ENCODE data around the gene FOXRED2. TPM values are rescaled to one million over a fixed set of nuclear protein-coding genes. Genes with fewer than 3 reads are reported as not detected.

Gene FOXRED2
- total and polyA plus RNA-seq, 2 experiments from 2014 or later, result 11.5 to 38.3 TPM

DNA sequence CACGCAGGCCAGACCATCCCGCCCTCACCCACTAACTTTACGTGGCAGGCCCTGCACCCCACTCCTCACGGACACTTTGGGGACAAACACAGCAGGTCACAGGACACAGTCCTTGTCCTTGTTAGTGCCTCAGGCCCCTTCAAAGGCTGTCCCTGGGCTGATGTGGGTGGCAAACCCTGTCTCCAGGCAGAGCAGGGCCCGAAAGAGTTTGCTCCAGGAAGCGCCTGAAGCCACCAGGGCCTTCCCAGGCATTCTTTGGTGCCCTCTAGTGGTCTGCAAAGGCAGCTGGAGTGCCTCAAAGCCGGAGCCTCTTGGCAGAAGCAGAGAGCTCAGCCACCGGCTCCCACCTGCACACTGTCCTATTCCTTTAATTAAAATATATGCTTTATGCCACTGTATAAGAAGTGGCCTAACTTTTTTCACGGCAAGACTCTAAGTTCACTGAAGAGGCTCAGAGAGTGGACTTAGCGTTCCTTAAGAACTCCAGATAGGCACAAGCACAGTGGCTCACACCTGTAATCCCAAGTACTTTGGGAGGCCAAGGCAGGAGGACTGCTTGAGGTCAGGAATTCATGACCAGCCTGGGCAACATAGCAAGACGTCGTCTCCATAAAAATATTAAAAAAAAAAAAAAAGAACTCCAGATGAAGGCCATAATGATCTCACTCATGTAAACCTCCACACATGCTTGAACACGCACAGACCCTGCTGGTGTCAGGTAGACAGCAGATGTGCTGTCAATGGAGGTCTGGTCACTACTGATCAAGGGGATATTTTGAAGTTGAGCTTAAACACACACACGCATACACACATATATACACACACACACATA, 36.5 kb downstream of the FOXRED2 start:
- no peak overlapping the region for H2AFZ ChIP-seq
- H3K4me1 ChIP-seq (ENCODE audit: insufficient read depth), result no peaks in the 10 kb centered on the region
- no peaks in the 10 kb centered on the region for H3F3A ChIP-seq (replicated peaks; ENCODE audit: low read depth)
- H3K36me3 Mint-ChIP-seq (ENCODE audit: low read depth), result peaks cover 11% of the 10 kb centered on the region; the same call in 2 of the 3 replicates
- H3K27me3 Mint-ChIP-seq (ENCODE audit: insufficient read depth, low read depth, poor library complexity), result peaks cover 10% of the 10 kb centered on the region
- no peaks in the 10 kb centered on the region for H3K9me2 ChIP-seq (ENCODE audit: insufficient read depth)
- no peaks in the 10 kb centered on the region for H3K36me3 ChIP-seq (ENCODE audit: insufficient read depth)
- no peak for TF ChIP-seq POLR2AphosphoS5 (IDR thresholded peaks at IDR 0.05; ENCODE audit: low read depth)
- TF ChIP-seq, protein P1, sequence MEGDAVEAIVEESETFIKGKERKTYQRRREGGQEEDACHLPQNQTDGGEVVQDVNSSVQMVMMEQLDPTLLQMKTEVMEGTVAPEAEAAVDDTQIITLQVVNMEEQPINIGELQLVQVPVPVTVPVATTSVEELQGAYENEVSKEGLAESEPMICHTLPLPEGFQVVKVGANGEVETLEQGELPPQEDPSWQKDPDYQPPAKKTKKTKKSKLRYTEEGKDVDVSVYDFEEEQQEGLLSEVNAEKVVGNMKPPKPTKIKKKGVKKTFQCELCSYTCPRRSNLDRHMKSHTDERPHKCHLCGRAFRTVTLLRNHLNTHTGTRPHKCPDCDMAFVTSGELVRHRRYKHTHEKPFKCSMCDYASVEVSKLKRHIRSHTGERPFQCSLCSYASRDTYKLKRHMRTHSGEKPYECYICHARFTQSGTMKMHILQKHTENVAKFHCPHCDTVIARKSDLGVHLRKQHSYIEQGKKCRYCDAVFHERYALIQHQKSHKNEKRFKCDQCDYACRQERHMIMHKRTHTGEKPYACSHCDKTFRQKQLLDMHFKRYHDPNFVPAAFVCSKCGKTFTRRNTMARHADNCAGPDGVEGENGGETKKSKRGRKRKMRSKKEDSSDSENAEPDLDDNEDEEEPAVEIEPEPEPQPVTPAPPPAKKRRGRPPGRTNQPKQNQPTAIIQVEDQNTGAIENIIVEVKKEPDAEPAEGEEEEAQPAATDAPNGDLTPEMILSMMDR (conservative IDR thresholded peaks at IDR 0.05; ENCODE audit: low read depth in 2 of 2), result peak; percentile 94 to 96
- H3K4me3 ChIP-seq, result no peak overlapping the region
- H3K27ac Mint-ChIP-seq, result peak overlapping the region; percentile 44; the same call in 1 of the 2 replicates
- H4K20me1 ChIP-seq (replicated peaks; ENCODE audit: insufficient read depth), result no peaks in the 10 kb centered on the region
- no peak overlapping the region for H3K4me3 Mint-ChIP-seq
- ATAC-seq, result peak; percentile 98
- no peak overlapping the region for H3K27ac ChIP-seq (ENCODE audit: low read depth)
- peak; percentile 93 for DNase-seq (ENCODE audit: low spot score)
- no peak overlapping the region for H3K4me2 ChIP-seq
- no peaks in the 10 kb centered on the region for H3K27me3 ChIP-seq (ENCODE audit: insufficient read depth)
- H3K79me2 ChIP-seq (replicated peaks; ENCODE audit: insufficient read depth), result no peaks in the 10 kb centered on the region
- H3K9me3 Mint-ChIP-seq, result no peaks in the 10 kb centered on the region
- no peaks in the 10 kb centered on the region; the same call in 2 of the 3 replicates for H3K4me1 Mint-ChIP-seq

DNA sequence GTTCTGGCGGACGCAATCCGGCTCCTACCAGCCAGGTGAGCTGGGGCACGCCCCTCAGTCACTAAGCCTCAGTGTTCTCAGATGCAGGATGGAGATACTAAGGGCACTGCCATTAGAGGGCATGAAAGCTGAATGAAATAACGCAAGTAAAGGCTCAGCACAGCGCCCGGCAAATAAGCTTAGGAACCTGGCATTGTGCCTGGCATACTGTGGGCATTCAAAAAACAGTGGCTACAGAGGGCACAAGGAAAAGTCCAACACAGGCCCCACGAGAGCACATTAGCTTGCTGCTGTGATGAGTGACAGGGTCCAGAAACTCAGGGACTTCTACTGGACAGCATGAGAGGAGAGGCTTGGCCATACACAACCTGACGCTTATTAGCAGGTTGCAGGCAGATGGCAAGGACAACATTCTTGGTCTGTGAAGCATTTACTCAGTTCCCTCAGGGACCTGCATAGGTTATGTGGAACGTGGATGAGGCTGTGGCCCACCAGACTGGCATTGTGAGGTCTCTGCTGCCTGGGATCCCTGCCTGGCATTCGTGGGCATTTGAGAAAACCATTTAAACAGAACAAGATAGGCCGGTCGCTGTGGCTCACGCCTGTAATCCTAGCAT, 37.6 kb downstream of the FOXRED2 start:
- no peaks in the 10 kb centered on the region for H4K20me1 ChIP-seq (replicated peaks; ENCODE audit: insufficient read depth)
- peaks cover 10% of the 10 kb centered on the region for H3K27me3 Mint-ChIP-seq (ENCODE audit: insufficient read depth, low read depth, poor library complexity)
- DNase-seq (ENCODE audit: low spot score) (no peak), ATAC-seq (no peak)
- H3K4me1 ChIP-seq (ENCODE audit: insufficient read depth), result no peaks in the 10 kb centered on the region
- no peaks in the 10 kb centered on the region for H3K9me2 ChIP-seq (ENCODE audit: insufficient read depth)
- H3K27ac Mint-ChIP-seq, result no peak overlapping the region
- no peaks in the 10 kb centered on the region for H3K9me3 Mint-ChIP-seq
- H3K36me3 ChIP-seq (ENCODE audit: insufficient read depth), result no peaks in the 10 kb centered on the region
- H3F3A ChIP-seq (replicated peaks; ENCODE audit: low read depth), result no peaks in the 10 kb centered on the region
- H3K36me3 Mint-ChIP-seq (ENCODE audit: low read depth), result peaks cover 2% of the 10 kb centered on the region; the same call in 1 of the 3 replicates
- no peak overlapping the region for H2AFZ ChIP-seq
- H3K4me3 Mint-ChIP-seq, result no peak overlapping the region
- H3K4me2 ChIP-seq, result no peak overlapping the region
- no peak overlapping the region for H3K27ac ChIP-seq (ENCODE audit: low read depth)
- no peaks in the 10 kb centered on the region for H3K27me3 ChIP-seq (ENCODE audit: insufficient read depth)
- no peak overlapping the region for H3K4me3 ChIP-seq
- no peaks in the 10 kb centered on the region for H3K79me2 ChIP-seq (replicated peaks; ENCODE audit: insufficient read depth)
- H3K4me1 Mint-ChIP-seq, result no peaks in the 10 kb centered on the region; the same call in 2 of the 3 replicates
- TF ChIP-seq EZH2 (IDR thresholded peaks at IDR 0.05; ENCODE audit: low read depth, unreplicated experiment), result no peak
- TF ChIP-seq JUNB (IDR thresholded peaks at IDR 0.05; ENCODE audit: unreplicated experiment), result no peak
- no peak for TF ChIP-seq POLR2AphosphoS5 (IDR thresholded peaks at IDR 0.05; ENCODE audit: low read depth)
- TF ChIP-seq, protein P2, sequence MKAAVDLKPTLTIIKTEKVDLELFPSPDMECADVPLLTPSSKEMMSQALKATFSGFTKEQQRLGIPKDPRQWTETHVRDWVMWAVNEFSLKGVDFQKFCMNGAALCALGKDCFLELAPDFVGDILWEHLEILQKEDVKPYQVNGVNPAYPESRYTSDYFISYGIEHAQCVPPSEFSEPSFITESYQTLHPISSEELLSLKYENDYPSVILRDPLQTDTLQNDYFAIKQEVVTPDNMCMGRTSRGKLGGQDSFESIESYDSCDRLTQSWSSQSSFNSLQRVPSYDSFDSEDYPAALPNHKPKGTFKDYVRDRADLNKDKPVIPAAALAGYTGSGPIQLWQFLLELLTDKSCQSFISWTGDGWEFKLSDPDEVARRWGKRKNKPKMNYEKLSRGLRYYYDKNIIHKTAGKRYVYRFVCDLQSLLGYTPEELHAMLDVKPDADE (IDR thresholded peaks at IDR 0.05), result no peak
- TF ChIP-seq ZNF114 (CRISPR knock-in tag; IDR thresholded peaks at IDR 0.05), result no peak
- TF ChIP-seq, protein P3, sequence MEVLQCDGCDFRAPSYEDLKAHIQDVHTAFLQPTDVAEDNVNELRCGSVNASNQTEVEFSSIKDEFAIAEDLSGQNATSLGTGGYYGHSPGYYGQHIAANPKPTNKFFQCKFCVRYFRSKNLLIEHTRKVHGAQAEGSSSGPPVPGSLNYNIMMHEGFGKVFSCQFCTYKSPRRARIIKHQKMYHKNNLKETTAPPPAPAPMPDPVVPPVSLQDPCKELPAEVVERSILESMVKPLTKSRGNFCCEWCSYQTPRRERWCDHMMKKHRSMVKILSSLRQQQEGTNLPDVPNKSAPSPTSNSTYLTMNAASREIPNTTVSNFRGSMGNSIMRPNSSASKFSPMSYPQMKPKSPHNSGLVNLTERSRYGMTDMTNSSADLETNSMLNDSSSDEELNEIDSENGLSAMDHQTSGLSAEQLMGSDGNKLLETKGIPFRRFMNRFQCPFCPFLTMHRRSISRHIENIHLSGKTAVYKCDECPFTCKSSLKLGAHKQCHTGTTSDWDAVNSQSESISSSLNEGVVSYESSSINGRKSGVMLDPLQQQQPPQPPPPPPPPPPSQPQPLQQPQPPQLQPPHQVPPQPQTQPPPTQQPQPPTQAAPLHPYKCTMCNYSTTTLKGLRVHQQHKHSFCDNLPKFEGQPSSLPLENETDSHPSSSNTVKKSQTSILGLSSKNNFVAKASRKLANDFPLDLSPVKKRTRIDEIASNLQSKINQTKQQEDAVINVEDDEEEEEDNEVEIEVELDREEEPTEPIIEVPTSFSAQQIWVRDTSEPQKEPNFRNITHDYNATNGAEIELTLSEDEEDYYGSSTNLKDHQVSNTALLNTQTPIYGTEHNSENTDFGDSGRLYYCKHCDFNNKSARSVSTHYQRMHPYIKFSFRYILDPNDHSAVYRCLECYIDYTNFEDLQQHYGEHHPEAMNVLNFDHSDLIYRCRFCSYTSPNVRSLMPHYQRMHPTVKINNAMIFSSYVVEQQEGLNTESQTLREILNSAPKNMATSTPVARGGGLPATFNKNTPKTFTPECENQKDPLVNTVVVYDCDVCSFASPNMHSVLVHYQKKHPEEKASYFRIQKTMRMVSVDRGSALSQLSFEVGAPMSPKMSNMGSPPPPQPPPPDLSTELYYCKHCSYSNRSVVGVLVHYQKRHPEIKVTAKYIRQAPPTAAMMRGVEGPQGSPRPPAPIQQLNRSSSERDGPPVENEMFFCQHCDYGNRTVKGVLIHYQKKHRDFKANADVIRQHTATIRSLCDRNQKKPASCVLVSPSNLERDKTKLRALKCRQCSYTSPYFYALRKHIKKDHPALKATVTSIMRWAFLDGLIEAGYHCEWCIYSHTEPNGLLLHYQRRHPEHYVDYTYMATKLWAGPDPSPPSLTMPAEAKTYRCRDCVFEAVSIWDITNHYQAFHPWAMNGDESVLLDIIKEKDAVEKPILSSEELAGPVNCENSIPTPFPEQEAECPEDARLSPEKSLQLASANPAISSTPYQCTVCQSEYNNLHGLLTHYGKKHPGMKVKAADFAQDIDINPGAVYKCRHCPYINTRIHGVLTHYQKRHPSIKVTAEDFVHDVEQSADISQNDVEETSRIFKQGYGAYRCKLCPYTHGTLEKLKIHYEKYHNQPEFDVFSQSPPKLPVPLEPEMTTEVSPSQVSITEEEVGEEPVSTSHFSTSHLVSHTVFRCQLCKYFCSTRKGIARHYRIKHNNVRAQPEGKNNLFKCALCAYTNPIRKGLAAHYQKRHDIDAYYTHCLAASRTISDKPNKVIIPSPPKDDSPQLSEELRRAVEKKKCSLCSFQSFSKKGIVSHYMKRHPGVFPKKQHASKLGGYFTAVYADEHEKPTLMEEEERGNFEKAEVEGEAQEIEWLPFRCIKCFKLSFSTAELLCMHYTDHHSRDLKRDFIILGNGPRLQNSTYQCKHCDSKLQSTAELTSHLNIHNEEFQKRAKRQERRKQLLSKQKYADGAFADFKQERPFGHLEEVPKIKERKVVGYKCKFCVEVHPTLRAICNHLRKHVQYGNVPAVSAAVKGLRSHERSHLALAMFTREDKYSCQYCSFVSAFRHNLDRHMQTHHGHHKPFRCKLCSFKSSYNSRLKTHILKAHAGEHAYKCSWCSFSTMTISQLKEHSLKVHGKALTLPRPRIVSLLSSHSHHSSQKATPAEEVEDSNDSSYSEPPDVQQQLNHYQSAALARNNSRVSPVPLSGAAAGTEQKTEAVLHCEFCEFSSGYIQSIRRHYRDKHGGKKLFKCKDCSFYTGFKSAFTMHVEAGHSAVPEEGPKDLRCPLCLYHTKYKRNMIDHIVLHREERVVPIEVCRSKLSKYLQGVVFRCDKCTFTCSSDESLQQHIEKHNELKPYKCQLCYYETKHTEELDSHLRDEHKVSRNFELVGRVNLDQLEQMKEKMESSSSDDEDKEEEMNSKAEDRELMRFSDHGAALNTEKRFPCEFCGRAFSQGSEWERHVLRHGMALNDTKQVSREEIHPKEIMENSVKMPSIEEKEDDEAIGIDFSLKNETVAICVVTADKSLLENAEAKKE (CRISPR knock-in tag; IDR thresholded peaks at IDR 0.05), result no peak
- TF ChIP-seq ZNF331 (CRISPR knock-in tag; IDR thresholded peaks at IDR 0.05; ENCODE audit: low read depth), result no peak

All from GM23338 (cell line).